GM06990 (cell line): ENCODE data around the gene TEC.
A peak's percentile ranks its signal among the peaks of the same experiment; 100 is the strongest.
"Not testable (repeated sequence)": the region's sequence is repeated elsewhere in the genome, so short reads cannot be mapped to it uniquely, and the experiment has no call there.

Experiments used
- DNase-seq: peaks from one replicate; pipeline ENCODE4 v3.0.0-alpha.2; 2011; ENCODE audit not compliant: insufficient read length; ENCODE audit errors: extremely low read depth
- H3K27me3 ChIP-seq: replicated peaks from 2 replicates; pipeline ENCODE4 v1.6.0; 2011; ENCODE audit warnings: low read length; ENCODE audit not compliant: control insufficient read depth, insufficient read depth
- H3K36me3 ChIP-seq: 2 replicates; pipeline ENCODE4 v1.5.1; 2011; ENCODE audit warnings: low read length; ENCODE audit not compliant: control insufficient read depth, insufficient read depth
- H3K4me3 ChIP-seq: replicated peaks from 2 replicates; pipeline ENCODE4 v1.5.1; 2011; ENCODE audit warnings: low read depth, mild to moderate bottlenecking, control low read depth, low read length
- TF ChIP-seq, protein P1 (sequence below): IDR thresholded peaks from 2 replicates; pipeline ENCODE4 v1.5.1; 2011; ENCODE audit warnings: low read length, control low read depth, mild to moderate bottlenecking, inconsistent platforms; ENCODE audit not compliant: insufficient read depth, poor library complexity, severe bottlenecking

TEC gene

DNA sequence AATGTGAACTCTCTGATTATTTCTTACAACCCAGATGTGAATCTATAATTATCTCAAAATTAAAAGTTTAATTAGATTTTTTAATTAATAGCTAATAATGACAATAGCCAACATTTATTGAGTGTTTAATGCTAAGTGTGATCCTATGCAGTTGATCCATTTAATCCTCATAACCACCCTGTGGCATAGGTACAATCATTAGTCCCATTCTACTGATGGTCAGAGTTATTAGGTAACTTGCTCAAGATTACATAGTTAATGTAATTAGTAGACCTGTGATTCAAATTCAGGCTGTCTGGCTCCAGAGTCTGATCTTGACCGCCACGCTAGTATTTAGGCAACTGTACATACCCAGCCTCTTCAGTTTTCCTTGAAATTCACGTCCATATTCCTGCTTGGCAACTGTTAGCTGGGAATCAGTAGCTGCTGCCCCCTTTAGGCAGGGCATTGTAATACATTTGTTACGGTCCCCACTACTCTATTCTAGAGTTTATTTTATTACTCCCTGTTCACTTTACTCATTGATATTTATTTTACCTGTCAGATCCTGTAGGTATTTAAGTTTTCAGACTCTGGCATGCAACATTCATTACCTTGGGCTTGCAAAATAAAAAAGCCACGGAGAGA, 20.6 kb upstream of the TEC start:
- Histone ChIP-seq H3K36me3 (no peaks in the 10 kb centered on the region), H3K27me3 (no peaks in the 10 kb centered on the region), H3K4me3 (no peak overlapping the region)
- DNase-seq = no peak
- TF ChIP-seq, protein P1, sequence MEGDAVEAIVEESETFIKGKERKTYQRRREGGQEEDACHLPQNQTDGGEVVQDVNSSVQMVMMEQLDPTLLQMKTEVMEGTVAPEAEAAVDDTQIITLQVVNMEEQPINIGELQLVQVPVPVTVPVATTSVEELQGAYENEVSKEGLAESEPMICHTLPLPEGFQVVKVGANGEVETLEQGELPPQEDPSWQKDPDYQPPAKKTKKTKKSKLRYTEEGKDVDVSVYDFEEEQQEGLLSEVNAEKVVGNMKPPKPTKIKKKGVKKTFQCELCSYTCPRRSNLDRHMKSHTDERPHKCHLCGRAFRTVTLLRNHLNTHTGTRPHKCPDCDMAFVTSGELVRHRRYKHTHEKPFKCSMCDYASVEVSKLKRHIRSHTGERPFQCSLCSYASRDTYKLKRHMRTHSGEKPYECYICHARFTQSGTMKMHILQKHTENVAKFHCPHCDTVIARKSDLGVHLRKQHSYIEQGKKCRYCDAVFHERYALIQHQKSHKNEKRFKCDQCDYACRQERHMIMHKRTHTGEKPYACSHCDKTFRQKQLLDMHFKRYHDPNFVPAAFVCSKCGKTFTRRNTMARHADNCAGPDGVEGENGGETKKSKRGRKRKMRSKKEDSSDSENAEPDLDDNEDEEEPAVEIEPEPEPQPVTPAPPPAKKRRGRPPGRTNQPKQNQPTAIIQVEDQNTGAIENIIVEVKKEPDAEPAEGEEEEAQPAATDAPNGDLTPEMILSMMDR = peak; percentile 78

DNA sequence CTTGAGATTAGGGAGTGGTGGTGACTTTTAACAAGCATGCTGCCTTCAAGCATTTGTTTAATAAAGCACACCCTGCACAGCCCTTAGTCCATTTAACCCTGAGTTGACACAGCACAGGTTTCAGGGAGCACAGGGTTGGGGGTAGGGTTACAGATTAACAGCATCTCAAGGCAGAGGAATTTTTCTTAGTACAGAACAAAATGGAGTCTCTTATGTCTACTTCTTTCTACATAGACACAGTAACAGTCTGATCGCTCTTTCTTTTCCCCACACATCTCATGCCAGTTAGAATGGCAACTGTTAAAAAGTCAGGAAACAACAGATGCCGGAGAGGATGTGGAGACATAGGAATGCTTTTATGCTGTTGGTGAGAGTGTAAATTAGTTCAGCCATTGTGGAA, 16.4 kb upstream of the TEC start:
- H3K4me3 ChIP-seq = not testable (repeated sequence)

DNA sequence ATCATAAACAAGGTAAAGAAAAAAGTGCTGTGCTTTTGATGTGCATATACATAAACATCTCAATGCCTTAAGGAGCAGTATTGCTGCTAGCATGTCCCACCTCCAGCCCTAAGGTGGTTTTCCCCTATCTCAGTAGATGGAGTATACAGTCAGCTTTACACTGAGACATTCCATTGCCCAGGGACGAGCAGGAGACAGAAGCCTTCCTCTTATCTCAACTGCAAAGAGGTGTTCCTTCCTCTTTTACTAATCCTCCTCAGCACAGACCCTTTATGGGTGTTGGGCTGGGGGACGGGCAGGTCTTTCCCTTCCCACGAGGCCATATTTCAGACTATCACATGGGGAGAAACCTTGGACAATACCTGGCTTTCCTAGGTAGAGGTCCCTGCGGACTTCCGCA, 16.0 kb upstream of the TEC start:
- DNase-seq, H3K27me3 ChIP-seq, H3K4me3 ChIP-seq, H3K36me3 ChIP-seq: not testable (repeated sequence)

More for the DNA sequence above, 16.4 kb upstream of the TEC start:
- H3K27me3 ChIP-seq, DNase-seq, H3K36me3 ChIP-seq: not testable (repeated sequence)

DNA sequence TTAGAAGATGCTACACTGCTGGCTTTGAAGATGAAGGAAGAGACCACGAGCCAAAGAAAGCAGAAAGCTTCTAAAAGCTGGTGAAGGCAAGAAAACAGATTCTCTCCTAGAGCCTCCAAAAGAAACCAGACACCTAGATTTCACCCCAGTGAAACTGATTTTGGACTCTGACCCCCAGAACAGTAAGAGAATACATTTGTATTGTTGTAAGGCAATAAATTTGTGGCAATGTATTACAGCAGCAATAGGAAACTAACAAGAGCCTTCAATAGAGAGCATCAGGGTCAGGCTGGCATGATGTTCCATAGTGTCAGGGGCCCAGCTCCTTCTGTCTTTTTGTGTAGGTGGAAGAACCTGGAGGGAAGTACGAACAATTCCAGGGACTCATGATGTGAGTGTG, 6.0 kb upstream of the TEC start:
- Histone ChIP-seq H3K36me3 (no peaks in the 10 kb centered on the region), H3K27me3 (no peaks in the 10 kb centered on the region), H3K4me3 (no peak overlapping the region)
- DNase-seq = no peak
- TF ChIP-seq, protein P1 = no peak

DNA sequence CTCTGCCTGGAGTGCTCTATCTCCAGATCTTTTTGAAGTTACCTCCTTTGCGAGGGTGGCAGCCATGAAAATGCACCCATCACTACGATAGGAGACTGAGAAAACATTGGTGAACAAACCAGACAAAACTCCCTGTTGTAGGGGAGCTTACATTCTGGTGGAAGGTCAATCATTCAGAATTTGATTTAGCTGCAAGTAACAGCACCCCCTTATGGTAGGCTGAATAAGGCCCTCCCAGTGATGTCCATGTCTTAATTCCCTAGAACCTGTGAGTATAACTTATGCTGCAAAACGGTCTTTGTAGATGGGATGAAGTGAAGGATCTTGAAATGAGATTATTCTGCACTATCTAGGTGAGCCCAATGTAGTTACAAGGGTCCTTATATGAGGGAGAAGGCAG, 5.6 kb upstream of the TEC start:
- no peak overlapping the region for H3K4me3 ChIP-seq
- TF ChIP-seq, protein P1 = peak; percentile 83
- no peaks in the 10 kb centered on the region for H3K27me3 ChIP-seq
- no peak for DNase-seq
- no peaks in the 10 kb centered on the region for H3K36me3 ChIP-seq

DNA sequence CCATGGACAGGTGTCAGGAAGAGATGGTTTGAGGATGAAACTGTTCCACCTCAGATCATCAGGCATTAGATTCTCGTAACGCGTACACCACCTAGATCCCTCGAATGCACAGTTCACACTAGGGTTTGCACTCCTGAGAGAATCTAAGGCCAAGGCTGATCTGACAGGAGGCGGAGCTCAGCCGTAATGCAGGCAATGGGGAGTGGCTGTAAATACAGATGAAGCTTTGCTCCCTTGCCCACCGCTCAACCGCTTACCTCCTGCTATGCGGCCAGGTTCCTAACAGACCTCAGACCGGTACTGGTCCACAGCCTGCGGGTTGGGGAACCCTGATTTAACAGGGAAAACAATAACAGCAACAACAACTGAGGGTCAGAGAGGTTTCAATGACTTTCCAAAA, 2.0 kb upstream of the TEC start:
- no peak overlapping the region for H3K4me3 ChIP-seq
- no peak for DNase-seq
- H3K36me3 ChIP-seq = no peaks in the 10 kb centered on the region
- no peaks in the 10 kb centered on the region for H3K27me3 ChIP-seq
- TF ChIP-seq, protein P1 = no peak

DNA sequence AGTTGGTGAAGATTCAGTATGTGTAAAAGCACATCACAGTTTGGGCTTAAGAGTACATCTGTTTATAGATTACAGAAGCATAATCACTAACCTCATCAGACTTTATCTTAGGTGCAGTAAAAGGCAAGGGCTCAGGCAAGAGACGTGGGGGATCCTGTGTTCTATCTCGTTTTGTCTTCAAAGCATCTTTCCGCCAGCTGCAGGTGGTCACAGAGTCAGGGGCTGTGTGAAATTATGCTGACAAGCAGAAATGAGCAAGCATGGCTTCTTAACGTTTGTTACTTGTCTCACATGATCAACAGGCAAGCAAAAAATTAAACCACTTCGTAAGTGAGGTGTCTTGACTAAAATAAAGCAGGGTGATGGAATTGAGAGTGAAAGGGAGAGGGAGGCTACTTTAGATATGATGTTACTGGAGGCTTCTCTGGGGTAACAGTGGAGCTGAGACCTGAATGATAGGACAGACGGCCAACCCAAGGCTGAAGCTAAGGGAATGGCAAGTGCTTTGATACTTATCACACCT, 1.4 kb upstream of the TEC start:
- DNase-seq = peak; percentile 62
- Histone ChIP-seq H3K4me3 (peak overlapping the region; percentile 94), H3K27me3 (no peaks in the 10 kb centered on the region), H3K36me3 (no peaks in the 10 kb centered on the region; the same call in 1 of the 2 replicates)
- TF ChIP-seq, protein P1 = no peak
